Measurements from ENCODE around the gene FBXO15. TPM values are rescaled to one million over a fixed set of nuclear protein-coding genes. Genes with fewer than 3 reads are reported as not detected.

The FBXO15 gene
- total RNA-seq, 1 donor from 2014 or later = 1.2 TPM

DNA sequence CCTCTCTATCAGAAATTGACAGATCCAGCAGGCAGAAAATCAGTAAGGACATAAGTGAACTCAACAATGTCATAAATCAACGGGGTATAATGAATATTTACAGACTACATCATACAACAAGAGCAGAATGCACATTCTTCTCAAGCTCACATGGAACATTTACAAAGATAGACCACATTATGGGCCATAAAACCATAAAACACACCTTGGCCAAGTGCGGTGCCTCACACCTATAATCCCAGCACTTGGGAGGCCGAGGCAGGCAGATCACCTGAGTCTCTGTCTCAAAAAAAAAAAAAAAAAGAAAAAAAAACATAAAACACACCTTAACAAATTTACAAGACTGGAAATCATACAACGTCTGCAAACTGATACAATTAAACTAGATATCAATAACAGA lies 36.7 kb downstream of the FBXO15 start:
- H3K4me1 Mint-ChIP-seq (ENCODE audit: low read depth, unreplicated experiment) = peaks cover 20% of the 10 kb centered on the region
- H3K27me3 Mint-ChIP-seq (ENCODE audit: low read depth, unreplicated experiment) = no peaks in the 10 kb centered on the region
- Histone ChIP-seq H3K27me3 (ENCODE audit: insufficient read depth, low read length) (no peaks in the 10 kb centered on the region), H3K4me3 (ENCODE audit: insufficient read depth, low read depth, low read length) (no peak overlapping the region), H3K9ac (ENCODE audit: low read length) (no peak overlapping the region), H3K36me3 (ENCODE audit: insufficient read depth, low read length) (no peaks in the 10 kb centered on the region), H3K27ac (ENCODE audit: low read depth, low read length) (no peak overlapping the region), H4K20me1 (ENCODE audit: insufficient read depth, low read length) (no peaks in the 10 kb centered on the region), H3K9me3 (ENCODE audit: insufficient read depth, low read depth, low read length) (no peaks in the 10 kb centered on the region), H3K79me2 (ENCODE audit: insufficient read depth, low read length) (no peaks in the 10 kb centered on the region), H3K4me2 (ENCODE audit: low read length) (no peak overlapping the region), H2AFZ (ENCODE audit: low read depth, low read length) (no peak overlapping the region), H3K4me1 (ENCODE audit: insufficient read depth, low read length) (no peaks in the 10 kb centered on the region)
- TF ChIP-seq, protein P1, sequence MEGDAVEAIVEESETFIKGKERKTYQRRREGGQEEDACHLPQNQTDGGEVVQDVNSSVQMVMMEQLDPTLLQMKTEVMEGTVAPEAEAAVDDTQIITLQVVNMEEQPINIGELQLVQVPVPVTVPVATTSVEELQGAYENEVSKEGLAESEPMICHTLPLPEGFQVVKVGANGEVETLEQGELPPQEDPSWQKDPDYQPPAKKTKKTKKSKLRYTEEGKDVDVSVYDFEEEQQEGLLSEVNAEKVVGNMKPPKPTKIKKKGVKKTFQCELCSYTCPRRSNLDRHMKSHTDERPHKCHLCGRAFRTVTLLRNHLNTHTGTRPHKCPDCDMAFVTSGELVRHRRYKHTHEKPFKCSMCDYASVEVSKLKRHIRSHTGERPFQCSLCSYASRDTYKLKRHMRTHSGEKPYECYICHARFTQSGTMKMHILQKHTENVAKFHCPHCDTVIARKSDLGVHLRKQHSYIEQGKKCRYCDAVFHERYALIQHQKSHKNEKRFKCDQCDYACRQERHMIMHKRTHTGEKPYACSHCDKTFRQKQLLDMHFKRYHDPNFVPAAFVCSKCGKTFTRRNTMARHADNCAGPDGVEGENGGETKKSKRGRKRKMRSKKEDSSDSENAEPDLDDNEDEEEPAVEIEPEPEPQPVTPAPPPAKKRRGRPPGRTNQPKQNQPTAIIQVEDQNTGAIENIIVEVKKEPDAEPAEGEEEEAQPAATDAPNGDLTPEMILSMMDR (IDR thresholded peaks at IDR 0.05; ENCODE audit: insufficient read depth, low read depth, low read length) = no peak
- no peak for TF ChIP-seq EZH2 (IDR thresholded peaks at IDR 0.05; ENCODE audit: insufficient read depth, low read length)
- no peak overlapping the region for H3K27ac Mint-ChIP-seq (ENCODE audit: unreplicated experiment)
- H3K9me3 Mint-ChIP-seq (ENCODE audit: unreplicated experiment) = peaks cover 14% of the 10 kb centered on the region
- H3K4me3 Mint-ChIP-seq (ENCODE audit: unreplicated experiment) = no peak overlapping the region
- DNase-seq (ENCODE audit: low read depth) (no peak), FAIRE-seq (no peak)
- no peaks in the 10 kb centered on the region for H3K36me3 Mint-ChIP-seq (ENCODE audit: low read depth, unreplicated experiment)

DNA sequence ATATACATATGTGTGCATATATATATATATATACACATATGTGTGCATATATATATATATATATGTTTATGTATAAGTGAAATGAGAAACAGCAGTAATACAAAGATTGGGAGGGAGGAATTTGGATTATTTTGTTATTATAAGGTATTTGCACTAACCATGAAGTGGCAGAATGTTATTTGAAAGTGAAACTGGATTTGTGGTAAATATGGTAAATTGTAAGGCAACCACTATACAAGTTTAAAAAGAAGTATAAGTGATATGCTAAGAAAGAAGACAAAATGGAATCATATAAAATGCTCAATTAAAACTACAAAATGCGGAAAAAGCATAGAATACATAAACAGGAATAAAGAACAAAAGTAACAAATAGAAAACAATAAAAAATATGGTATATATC lies 37.5 kb downstream of the FBXO15 start:
- Mint-ChIP-seq H3K4me3 (ENCODE audit: unreplicated experiment) (no peak overlapping the region), H3K9me3 (ENCODE audit: unreplicated experiment) (peaks cover 14% of the 10 kb centered on the region), H3K27ac (ENCODE audit: unreplicated experiment) (no peak overlapping the region), H3K27me3 (ENCODE audit: low read depth, unreplicated experiment) (no peaks in the 10 kb centered on the region), H3K4me1 (ENCODE audit: low read depth, unreplicated experiment) (peaks cover 16% of the 10 kb centered on the region), H3K36me3 (ENCODE audit: low read depth, unreplicated experiment) (no peaks in the 10 kb centered on the region)
- Histone ChIP-seq H3K4me1 (ENCODE audit: insufficient read depth, low read length) (no peaks in the 10 kb centered on the region), H3K79me2 (ENCODE audit: insufficient read depth, low read length) (no peaks in the 10 kb centered on the region), H3K27me3 (ENCODE audit: insufficient read depth, low read length) (no peaks in the 10 kb centered on the region), H2AFZ (ENCODE audit: low read depth, low read length) (no peak overlapping the region), H3K4me3 (ENCODE audit: insufficient read depth, low read depth, low read length) (no peak overlapping the region), H3K9me3 (ENCODE audit: insufficient read depth, low read depth, low read length) (no peaks in the 10 kb centered on the region), H3K27ac (ENCODE audit: low read depth, low read length) (no peak overlapping the region), H3K9ac (ENCODE audit: low read length) (no peak overlapping the region), H4K20me1 (ENCODE audit: insufficient read depth, low read length) (no peaks in the 10 kb centered on the region), H3K4me2 (ENCODE audit: low read length) (no peak overlapping the region), H3K36me3 (ENCODE audit: insufficient read depth, low read length) (no peaks in the 10 kb centered on the region)
- DNase-seq (ENCODE audit: low read depth) (no peak), FAIRE-seq (no peak)
- TF ChIP-seq, protein P1 (IDR thresholded peaks at IDR 0.05; ENCODE audit: insufficient read depth, low read depth, low read length) = no peak
- TF ChIP-seq EZH2 (IDR thresholded peaks at IDR 0.05; ENCODE audit: insufficient read depth, low read length) = no peak

DNA sequence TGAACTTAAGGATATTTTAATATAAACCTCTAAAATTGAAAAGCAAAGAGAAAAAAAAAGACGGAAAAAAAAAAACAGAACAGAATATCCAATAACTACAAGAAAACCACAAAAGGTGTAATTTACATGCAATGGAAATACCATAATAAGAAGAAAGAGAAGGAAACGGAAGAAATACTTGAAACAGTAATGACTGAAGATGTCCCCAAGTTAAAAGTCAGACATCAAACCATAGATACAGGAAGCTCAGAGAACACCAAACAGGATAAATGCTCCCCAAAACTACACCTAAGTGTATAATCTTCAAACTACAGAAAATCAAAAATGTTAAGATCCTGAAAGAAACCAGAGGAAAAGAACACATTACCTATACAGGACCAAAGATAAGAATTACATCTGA lies 39.2 kb downstream of the FBXO15 start:
- no peaks in the 10 kb centered on the region for H4K20me1 ChIP-seq (ENCODE audit: insufficient read depth, low read length)
- H3K9me3 ChIP-seq (ENCODE audit: insufficient read depth, low read depth, low read length) = no peaks in the 10 kb centered on the region
- no peaks in the 10 kb centered on the region for H3K4me1 ChIP-seq (ENCODE audit: insufficient read depth, low read length)
- H3K4me1 Mint-ChIP-seq (ENCODE audit: low read depth, unreplicated experiment) = no peaks in the 10 kb centered on the region
- H3K27ac ChIP-seq (ENCODE audit: low read depth, low read length) = no peak overlapping the region
- no peak overlapping the region for H3K9ac ChIP-seq (ENCODE audit: low read length)
- H3K4me2 ChIP-seq (ENCODE audit: low read length) = no peak overlapping the region
- H3K9me3 Mint-ChIP-seq (ENCODE audit: unreplicated experiment) = peaks cover 11% of the 10 kb centered on the region
- no peak overlapping the region for H3K4me3 Mint-ChIP-seq (ENCODE audit: unreplicated experiment)
- H3K79me2 ChIP-seq (ENCODE audit: insufficient read depth, low read length) = no peaks in the 10 kb centered on the region
- H3K27me3 ChIP-seq (ENCODE audit: insufficient read depth, low read length) = no peaks in the 10 kb centered on the region
- no peaks in the 10 kb centered on the region for H3K27me3 Mint-ChIP-seq (ENCODE audit: low read depth, unreplicated experiment)
- H3K36me3 ChIP-seq (ENCODE audit: insufficient read depth, low read length) = no peaks in the 10 kb centered on the region
- no peaks in the 10 kb centered on the region for H3K36me3 Mint-ChIP-seq (ENCODE audit: low read depth, unreplicated experiment)
- TF ChIP-seq, protein P1 (IDR thresholded peaks at IDR 0.05; ENCODE audit: insufficient read depth, low read depth, low read length) = no peak
- TF ChIP-seq EZH2 (IDR thresholded peaks at IDR 0.05; ENCODE audit: insufficient read depth, low read length) = no peak
- H3K27ac Mint-ChIP-seq (ENCODE audit: unreplicated experiment) = no peak overlapping the region
- DNase-seq (ENCODE audit: low read depth) = no peak
- H2AFZ ChIP-seq (ENCODE audit: low read depth, low read length) = no peak overlapping the region
- no peak for FAIRE-seq
- no peak overlapping the region for H3K4me3 ChIP-seq (ENCODE audit: insufficient read depth, low read depth, low read length)

All from astrocyte (in vitro differentiated cells and primary cell).